K562 (cell line): ENCODE results near the gene CCNL2. TPM values are rescaled to one million over a fixed set of nuclear protein-coding genes. Genes with fewer than 3 reads are reported as not detected.

Experiments
- ATAC-seq: fragments of 200-7000 bp; cut with Tn5 transposase; 3 replicates; pipeline ENCODE4 v1.9.1; 2020; ENCODE audit warnings: moderate library complexity
- BruUV-seq: library from RNA; stranded (reverse); fragments of 400-500 nt; replicated peaks from 2 replicates; lab custom pipeline; 2021; lab: Mats Ljungman, UMichigan
- CTCF ChIA-PET: fragments of 300-600 bp; formaldehyde crosslinking; extraction: SDS; loops from one replicate; lab custom pipeline; 2021; ENCODE audit warnings: low intra/inter-chr PET ratio; lab: Yijun Ruan, JAX
- POLR2A ChIA-PET: fragments of 300-600, 350-650 bp; sonication (Branson Sonifier 250); formaldehyde crosslinking; extraction: SDS; loops from one replicate; lab custom pipeline; 2021; ENCODE audit warnings: antibody characterized with exemption, inconsistent platforms; lab: Yijun Ruan, JAX
- DNase-seq, 4 experiments: peaks; one replicate each; pipeline versions ENCODE4 v3.0.0 to v3.0.0-alpha.2; 2011 to 2018; ENCODE audit warnings: low spot score in 3 of 4, mixed read lengths in 3 of 4; ENCODE audit errors: extremely low read depth in 1 of 4
- FAIRE-seq: peaks from 2 replicates; lab custom pipeline; 2011; peaks lifted over from hg19 to GRCh38; lab: Jason Lieb, UNC
- H2AFZ ChIP-seq: 2 replicates; pipeline ENCODE4 v1.6.0; 2011; ENCODE audit warnings: low read depth, low read length, control low read depth, inconsistent platforms
- H3K27ac ChIP-seq: fragments of 200-600 bp; 3 replicates; pipeline ENCODE4 v1.8.0; 2011; ENCODE audit warnings: low read depth, mild to moderate bottlenecking, control low read depth, inconsistent platforms, low read length, moderate library complexity, mixed read lengths; ENCODE audit errors: extremely low read depth
- H3K27me3 ChIP-seq, 2 experiments: fragments of 300-600 bp in 1 of 2; 2 replicates in 1 of 2; 3 replicates in 1 of 2; pipeline versions ENCODE4 v1.6.0 to v1.8.0; 2011; ENCODE audit warnings: inconsistent platforms in 2 of 2, low read length in 2 of 2, mild to moderate bottlenecking in 1 of 2, mixed read lengths in 1 of 2, moderate library complexity in 1 of 2; ENCODE audit not compliant: control insufficient read depth in 2 of 2, insufficient read depth in 2 of 2
- H3K36me3 ChIP-seq: fragments of 300-600 bp; 3 replicates; pipeline ENCODE4 v1.8.0; 2011; ENCODE audit warnings: mild to moderate bottlenecking, low read length, inconsistent platforms; ENCODE audit not compliant: control insufficient read depth, insufficient read depth
- H3K4me1 ChIP-seq, 2 experiments: fragments of 200-600 bp in 1 of 2; replicated peaks in 1 of 2; 2 replicates in 1 of 2; 3 replicates in 1 of 2; pipeline versions ENCODE4 v1.5.1 to v1.8.0; 2011; ENCODE audit warnings: inconsistent platforms in 2 of 2, low read length in 2 of 2, mild to moderate bottlenecking in 1 of 2, mixed read lengths in 1 of 2, moderate library complexity in 1 of 2; ENCODE audit not compliant: control insufficient read depth in 2 of 2, insufficient read depth in 2 of 2
- H3K4me2 ChIP-seq: 2 replicates; pipeline ENCODE4 v1.6.1; 2011; ENCODE audit warnings: low read length, control low read depth, inconsistent platforms, mixed read lengths; ENCODE audit not compliant: insufficient read depth
- H3K4me3 ChIP-seq: fragments of 200-600 bp; sonication (generic), shearing (Covaris generic); 2 replicates; pipeline ENCODE4 v1.5.1; 2016; ENCODE audit warnings: control low read depth, inconsistent platforms
- H3K79me2 ChIP-seq: fragments of 200-600 bp; 3 replicates; pipeline ENCODE4 v1.8.0; 2011; ENCODE audit warnings: low read length, inconsistent platforms; ENCODE audit not compliant: control insufficient read depth, insufficient read depth
- H3K9ac ChIP-seq, 2 experiments: 2 replicates each; pipeline versions ENCODE4 v1.6.0 to v1.6.1; 2011; ENCODE audit warnings: low read depth in 2 of 2, low read length in 2 of 2, control low read depth in 1 of 2, inconsistent platforms in 1 of 2, mild to moderate bottlenecking in 1 of 2, mixed read lengths in 1 of 2; ENCODE audit not compliant: insufficient read depth in 1 of 2
- H3K9me1 ChIP-seq: one replicate; pipeline ENCODE4 v1.6.0; 2011; ENCODE audit warnings: inconsistent platforms, mild to moderate bottlenecking, low read length, moderate library complexity; ENCODE audit not compliant: control insufficient read depth, insufficient read depth
- H3K9me3 ChIP-seq: replicated peaks from 2 replicates; pipeline ENCODE4 v1.5.1; 2011; ENCODE audit warnings: low read depth, low read length, inconsistent platforms; ENCODE audit not compliant: control insufficient read depth, insufficient read depth
- H4K20me1 ChIP-seq: replicated peaks from 2 replicates; pipeline ENCODE4 v1.6.1; 2011; ENCODE audit warnings: low read length, inconsistent platforms, mixed read lengths; ENCODE audit not compliant: control insufficient read depth, insufficient read depth
- BRCA1 ChIP-seq, 2 experiments: fragments of 450-650 bp in 1 of 2; sonication (generic) in 1 of 2; formaldehyde crosslinking in 1 of 2; IDR thresholded peaks; 2 replicates each; pipeline versions ENCODE4 v1.5.0 to v1.6.1; 2017 to 2020; ENCODE audit warnings: mild to moderate bottlenecking in 1 of 2, missing genetic modification reagents in 1 of 2
- KLF13 ChIP-seq: fragments of 450-650 bp; IDR thresholded peaks from 2 replicates; pipeline ENCODE4 v1.6.1; 2016; ENCODE audit warnings: missing genetic modification characterization, low read depth, mild to moderate bottlenecking, missing compliant biosample characterization, moderate library complexity, borderline replicate concordance
- MAFK ChIP-seq: IDR thresholded peaks from 2 replicates; pipeline ENCODE4 v1.6.1; 2011; ENCODE audit warnings: low read length, improper control_type of control experiment
- MTF1 ChIP-seq: fragments of 250-450 bp; sonication (Bioruptor Pico); IDR thresholded peaks from 2 replicates; pipeline ENCODE4 v1.9.0; 2021; ENCODE audit warnings: moderate library complexity, mild to moderate bottlenecking, inconsistent platforms, borderline replicate concordance
- POLR2G ChIP-seq: fragments of 200-400 bp; formaldehyde crosslinking; IDR thresholded peaks from 2 replicates; pipeline ENCODE4 v1.6.1; 2017; ENCODE audit warnings: low read depth, mild to moderate bottlenecking, antibody characterized with exemption, low read length, moderate library complexity
- RFX1 ChIP-seq: fragments of 450-650 bp; IDR thresholded peaks from 2 replicates; pipeline ENCODE4 v1.6.1; 2016; ENCODE audit warnings: mild to moderate bottlenecking, moderate library complexity
- SLC30A9 ChIP-seq: fragments of 250-450 bp; sonication (Bioruptor Pico); IDR thresholded peaks from 2 replicates; pipeline ENCODE4 v1.8.0; 2022; ENCODE audit warnings: mild to moderate bottlenecking, moderate library complexity
- THRAP3 ChIP-seq: fragments of 450-650 bp; IDR thresholded peaks from 2 replicates; pipeline ENCODE4 v1.6.1; 2016; ENCODE audit warnings: mild to moderate bottlenecking, inconsistent platforms, borderline replicate concordance
- ZC3H11A ChIP-seq: IDR thresholded peaks from 2 replicates; pipeline ENCODE4 v1.6.1; 2012; ENCODE audit warnings: low read depth, low read length, improper control_type of control experiment
- ZC3H8 ChIP-seq: fragments of 450-650 bp; IDR thresholded peaks from 2 replicates; pipeline ENCODE4 v1.6.1; 2017
- ZSCAN29 ChIP-seq: fragments of 450-650 bp; IDR thresholded peaks from 2 replicates; pipeline ENCODE4 v1.6.1; 2017
- WGBS: fragments of 100-300 bp; shearing (Covaris generic); methylation state at CpG from one replicate; pipeline ENCODE4 v1.1.6; 2016; ENCODE audit warnings: low coverage, mixed read lengths; ENCODE audit not compliant: insufficient coverage; ENCODE audit errors: missing lambda C conversion rate; 5-methylcytosine and 5-hydroxymethylcytosine counted together
- in situ Hi-C: fragments of 300-500 bp; cut with MboI; formaldehyde crosslinking; loops from 4 replicates; pipeline ENCODE4 v1.15.0; 2018; ENCODE audit warnings: inconsistent platforms, mixed read lengths
- intact Hi-C: fragments of 100-400 bp; cut with micrococcal nuclease; formaldehyde crosslinking; loops from 2 replicates; pipeline ENCODE4 v1.14.2; 2022
- polyA plus RNA-seq, 8 experiments: library from polyadenylated mRNA; depleted of rRNA in 4 of 8; stranded (reverse) in 5 of 8; unstranded in 3 of 8; fragments of >200 nt; fragmentation: Nextera tagmentation in 2 of 8; fragmentation: Illumina TruSeq in 1 of 8; extraction: Ambion mirVana in 2 of 8; extraction: Trizol in 1 of 8; gene quantifications; 2 replicates each; pipeline versions ENCODE4 v1.2.1 to v1.2.3, GENCODE V29; 2011 to 2014; ENCODE audit warnings: inconsistent platforms in 1 of 8, missing spikeins in 1 of 8
- total RNA-seq, 7 experiments: library from RNA; depleted of rRNA in 6 of 7; stranded (reverse); fragments of >200 nt in 6 of 7; fragmentation: Illumina TruSeq in 2 of 7; extraction: Trizol in 2 of 7; gene quantifications; 2 replicates each; pipeline versions ENCODE4 v1.2.1 to v1.2.3, GENCODE V29; 2011 to 2021; ENCODE audit warnings: low replicate concordance in 1 of 7
- TF ChIP-seq, protein P1 (sequence below): sonication (generic); formaldehyde crosslinking; IDR thresholded peaks from 2 replicates; pipeline ENCODE4 v1.8.1; 2023; ENCODE audit warnings: mild to moderate bottlenecking, missing genetic modification reagents
- TF ChIP-seq, protein P2 (sequence below): fragments of 450-650 bp; IDR thresholded peaks from 2 replicates; pipeline ENCODE4 v1.6.1; 2017; ENCODE audit warnings: antibody characterized with exemption, mild to moderate bottlenecking
- TF ChIP-seq, protein P3 (sequence below), 3 experiments: fragments of 200-800 bp in 1 of 3; sonication (Bioruptor generic) in 1 of 3; sonication (generic) in 1 of 3; formaldehyde crosslinking in 1 of 3; IDR thresholded peaks; 2 replicates each; pipeline versions ENCODE4 v1.6.1 to v1.8.0; 2016 to 2022; ENCODE audit warnings: mild to moderate bottlenecking in 2 of 3, missing compliant biosample characterization in 2 of 3, missing genetic modification characterization in 2 of 3, missing genetic modification reagents in 1 of 3

CCNL2 gene
- total and polyA plus RNA-seq, 9 of the 15 experiments (the other 6 are each of a cell fraction or from before 2014, with no cell fraction given), result 2.8 to 287 (median 94.5) TPM

DNA sequence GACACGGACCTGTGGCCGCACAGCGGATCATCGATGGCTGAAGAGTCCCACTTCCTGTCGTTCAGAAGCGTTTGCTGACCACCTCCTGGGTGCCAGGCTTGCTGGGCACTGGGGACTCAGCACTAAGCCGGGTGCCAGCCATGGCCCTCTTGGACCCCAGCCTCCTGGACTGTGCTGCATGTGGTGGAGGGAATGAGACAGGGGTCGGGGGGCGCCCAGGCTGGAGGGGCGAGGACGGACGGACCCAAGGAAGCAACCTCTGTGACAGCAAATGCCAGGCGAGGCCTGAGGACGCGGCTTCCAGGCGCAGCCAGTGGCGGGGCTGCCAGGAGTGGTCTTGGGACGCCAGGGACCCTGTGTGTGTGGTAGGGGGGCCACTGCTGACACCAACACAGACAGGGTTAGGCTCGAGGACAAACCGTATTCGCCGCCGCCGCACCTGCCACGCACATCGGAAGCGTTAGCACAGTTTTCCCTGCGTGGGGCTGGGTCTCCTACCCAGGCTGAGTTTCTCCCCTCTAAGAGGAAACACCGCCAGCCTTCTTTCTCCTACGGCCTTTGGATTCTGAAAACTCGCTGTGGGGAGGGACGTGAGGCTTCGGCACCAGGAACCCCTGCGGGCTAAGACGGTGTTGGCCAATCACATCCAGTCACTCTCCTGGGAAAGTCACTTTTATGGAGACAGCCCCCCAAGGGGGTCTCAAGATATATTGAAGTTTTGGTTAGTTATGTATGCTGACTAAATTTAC lies 37.7 kb downstream of the CCNL2 start:
- peaks cover 8% of the 10 kb centered on the region for H3K9me3 ChIP-seq
- FAIRE-seq (no peak), ATAC-seq (no peak), DNase-seq (no peak)
- H3K36me3 ChIP-seq, result no peaks in the 10 kb centered on the region
- H4K20me1 ChIP-seq, result no peaks in the 10 kb centered on the region
- H3K27me3 ChIP-seq, result no peaks in the 10 kb centered on the region; a peak in 1 of 5 replicates
- no peak overlapping the region; the same call in 2 of the 3 replicates for H3K27ac ChIP-seq
- 80% methylated on average over 28 of the region's 35 CpGs for WGBS
- H3K9ac ChIP-seq, result no peak overlapping the region
- POLR2A ChIA-PET, result no interaction called here
- BruUV-seq, result no TSS peak
- in situ Hi-C loops (loop anchor here (10.0 kb wide), 1 partner anchor 553 kb away; the partner anchor contains the start of genes CALML6 and TMEM52), intact Hi-C loops (no loop called here)
- no peak overlapping the region for H3K4me2 ChIP-seq
- H2AFZ ChIP-seq, result 0 out of 2 replicates have a peak overlapping the region, but pooled peaks have one; percentile 20
- CTCF ChIA-PET, result no interaction called here
- TF ChIP-seq, protein P1, sequence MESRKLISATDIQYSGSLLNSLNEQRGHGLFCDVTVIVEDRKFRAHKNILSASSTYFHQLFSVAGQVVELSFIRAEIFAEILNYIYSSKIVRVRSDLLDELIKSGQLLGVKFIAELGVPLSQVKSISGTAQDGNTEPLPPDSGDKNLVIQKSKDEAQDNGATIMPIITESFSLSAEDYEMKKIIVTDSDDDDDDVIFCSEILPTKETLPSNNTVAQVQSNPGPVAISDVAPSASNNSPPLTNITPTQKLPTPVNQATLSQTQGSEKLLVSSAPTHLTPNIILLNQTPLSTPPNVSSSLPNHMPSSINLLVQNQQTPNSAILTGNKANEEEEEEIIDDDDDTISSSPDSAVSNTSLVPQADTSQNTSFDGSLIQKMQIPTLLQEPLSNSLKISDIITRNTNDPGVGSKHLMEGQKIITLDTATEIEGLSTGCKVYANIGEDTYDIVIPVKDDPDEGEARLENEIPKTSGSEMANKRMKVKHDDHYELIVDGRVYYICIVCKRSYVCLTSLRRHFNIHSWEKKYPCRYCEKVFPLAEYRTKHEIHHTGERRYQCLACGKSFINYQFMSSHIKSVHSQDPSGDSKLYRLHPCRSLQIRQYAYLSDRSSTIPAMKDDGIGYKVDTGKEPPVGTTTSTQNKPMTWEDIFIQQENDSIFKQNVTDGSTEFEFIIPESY (CRISPR knock-in tag), result 0 out of 2 replicates have a peak, but pooled peaks have one; percentile 28
- TF ChIP-seq POLR2G (peak; percentile 49; the same call in 1 of the 2 replicates), SLC30A9 (no peak), THRAP3 (no peak), ZC3H8 (no peak), BRCA1 (IDR thresholded peaks at IDR 0.05) (no peak), BRCA1 (CRISPR knock-in tag; IDR thresholded peaks at IDR 0.05) (no peak), ZC3H11A (no peak), ZSCAN29 (no peak), RFX1 (no peak), MAFK (no peak), KLF13 (tag) (no peak), MTF1 (CRISPR knock-in tag) (no peak)
- TF ChIP-seq, protein P2, sequence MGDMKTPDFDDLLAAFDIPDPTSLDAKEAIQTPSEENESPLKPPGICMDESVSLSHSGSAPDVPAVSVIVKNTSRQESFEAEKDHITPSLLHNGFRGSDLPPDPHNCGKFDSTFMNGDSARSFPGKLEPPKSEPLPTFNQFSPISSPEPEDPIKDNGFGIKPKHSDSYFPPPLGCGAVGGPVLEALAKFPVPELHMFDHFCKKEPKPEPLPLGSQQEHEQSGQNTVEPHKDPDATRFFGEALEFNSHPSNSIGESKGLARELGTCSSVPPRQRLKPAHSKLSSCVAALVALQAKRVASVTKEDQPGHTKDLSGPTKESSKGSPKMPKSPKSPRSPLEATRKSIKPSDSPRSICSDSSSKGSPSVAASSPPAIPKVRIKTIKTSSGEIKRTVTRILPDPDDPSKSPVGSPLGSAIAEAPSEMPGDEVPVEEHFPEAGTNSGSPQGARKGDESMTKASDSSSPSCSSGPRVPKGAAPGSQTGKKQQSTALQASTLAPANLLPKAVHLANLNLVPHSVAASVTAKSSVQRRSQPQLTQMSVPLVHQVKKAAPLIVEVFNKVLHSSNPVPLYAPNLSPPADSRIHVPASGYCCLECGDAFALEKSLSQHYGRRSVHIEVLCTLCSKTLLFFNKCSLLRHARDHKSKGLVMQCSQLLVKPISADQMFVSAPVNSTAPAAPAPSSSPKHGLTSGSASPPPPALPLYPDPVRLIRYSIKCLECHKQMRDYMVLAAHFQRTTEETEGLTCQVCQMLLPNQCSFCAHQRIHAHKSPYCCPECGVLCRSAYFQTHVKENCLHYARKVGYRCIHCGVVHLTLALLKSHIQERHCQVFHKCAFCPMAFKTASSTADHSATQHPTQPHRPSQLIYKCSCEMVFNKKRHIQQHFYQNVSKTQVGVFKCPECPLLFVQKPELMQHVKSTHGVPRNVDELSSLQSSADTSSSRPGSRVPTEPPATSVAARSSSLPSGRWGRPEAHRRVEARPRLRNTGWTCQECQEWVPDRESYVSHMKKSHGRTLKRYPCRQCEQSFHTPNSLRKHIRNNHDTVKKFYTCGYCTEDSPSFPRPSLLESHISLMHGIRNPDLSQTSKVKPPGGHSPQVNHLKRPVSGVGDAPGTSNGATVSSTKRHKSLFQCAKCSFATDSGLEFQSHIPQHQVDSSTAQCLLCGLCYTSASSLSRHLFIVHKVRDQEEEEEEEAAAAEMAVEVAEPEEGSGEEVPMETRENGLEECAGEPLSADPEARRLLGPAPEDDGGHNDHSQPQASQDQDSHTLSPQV, result no peak
- TF ChIP-seq, protein P3, sequence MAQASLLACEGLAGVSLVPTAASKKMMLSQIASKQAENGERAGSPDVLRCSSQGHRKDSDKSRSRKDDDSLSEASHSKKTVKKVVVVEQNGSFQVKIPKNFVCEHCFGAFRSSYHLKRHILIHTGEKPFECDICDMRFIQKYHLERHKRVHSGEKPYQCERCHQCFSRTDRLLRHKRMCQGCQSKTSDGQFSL (CRISPR knock-in tag; IDR thresholded peaks at IDR 0.05), result peak; percentile 60; the same call in 1 of the 2 replicates
- TF ChIP-seq, protein P3 (tag; IDR thresholded peaks at IDR 0.05), result no peak
- H3K4me3 ChIP-seq, result no peak overlapping the region
- H3K4me1 ChIP-seq, result peaks cover 19 to 57% of the 10 kb centered on the region in 2 experiments
- peaks cover 10% of the 10 kb centered on the region; the same call in 2 of the 3 replicates for H3K79me2 ChIP-seq
- H3K9me1 ChIP-seq, result no peaks in the 10 kb centered on the region
